ENCODE measurements around the gene MAP3K13. TPM values are rescaled to one million over a fixed set of nuclear protein-coding genes. Genes with fewer than 3 reads are reported as not detected.
A peak's percentile ranks its signal among the peaks of the same experiment; 100 is the strongest.
"Not testable (repeated sequence)": the region's sequence is repeated elsewhere in the genome, so short reads cannot be mapped to it uniquely, and the experiment has no call there.

MAP3K13 gene
- total and polyA plus RNA-seq, 11 donors, result 4.8 to 18.5 (median 11.0) TPM

GRCh38 chr3:185363662-185364203 is 797 bp downstream of the MAP3K13 start:
- Histone ChIP-seq H3K9me3 (no peaks in the 10 kb centered on the region), H3K4me1 (peaks cover 0 to 11% (median 5%) of the 10 kb centered on the region in 12 donors), H3K4me3 (peak overlapping the region; percentile 49 to 75 (median 62)), H3K27me3 (peaks cover 0 to 11% (median 0%) of the 10 kb centered on the region in 9 donors), H3K36me3 (no peaks in the 10 kb centered on the region), H3K27ac (peak overlapping the region in 7 of 12 donors; percentile 35 to 77 (median 62))
- no peak for TF ChIP-seq CTCF (IDR thresholded peaks at IDR 0.05)
- no peak for TF ChIP-seq POLR2A (IDR thresholded peaks at IDR 0.05)
- ATAC-seq, result peak; percentile 29 to 58 (median 40)
- no peak for DNase-seq
- 2 to 6% (median 5%) methylated on average over 8 of the region's 8 CpGs for WGBS, 4 donors
- intact Hi-C loops (cut with DNase I), result loop anchor here in 3 of 10 donors (5.0 to 10.0 kb wide), 3 partner anchors 131 to 219 kb away; partner anchors contain the start of genes LIPH (in 1 of the 3) and TMEM41A (in 1 of the 3)

- TF ChIP-seq CTCF (IDR thresholded peaks at IDR 0.05), result no peak
- no peak for TF ChIP-seq POLR2A (IDR thresholded peaks at IDR 0.05)
- intact Hi-C loops (cut with DNase I), result loop anchor here in 2 of 10 donors (10.0 kb wide), 2 partner anchors 129 to 189 kb away; partner anchors contain the start of genes LIPH (in 1 of the 2) and TMEM41A (in 1 of the 2)
- 80 to 89% (median 87%) methylated on average over 3 of the region's 3 CpGs for WGBS, 4 donors
Observed at GRCh38 chr3:185365291-185366073, 2.5 kb downstream of the MAP3K13 start.

GRCh38 chr3:185366074-185366335 is 3.1 kb downstream of the MAP3K13 start:
- TF ChIP-seq POLR2A (IDR thresholded peaks at IDR 0.05) (no peak), CTCF (IDR thresholded peaks at IDR 0.05) (no peak)
- Histone ChIP-seq H3K36me3 (no peaks in the 10 kb centered on the region), H3K27me3 (peaks cover 0 to 11% (median 0%) of the 10 kb centered on the region in 9 donors), H3K27ac (no peak overlapping the region), H3K9me3 (no peaks in the 10 kb centered on the region), H3K4me3 (no peak overlapping the region), H3K4me1 (peaks cover 0 to 11% (median 5%) of the 10 kb centered on the region in 12 donors)
- WGBS, 4 donors, result 68 to 74% (median 73%) methylated on average over 1 of the region's 1 CpG
- intact Hi-C loops (cut with DNase I), result loop anchor here in 2 of 10 donors (10.0 kb wide), 2 partner anchors 129 to 189 kb away; partner anchors contain the start of genes LIPH (in 1 of the 2) and TMEM41A (in 1 of the 2)
- DNase-seq (no peak), ATAC-seq (no peak)

More at GRCh38 chr3:185365291-185366073, 2.5 kb downstream of the MAP3K13 start:
- peaks cover 0 to 11% (median 5%) of the 10 kb centered on the region in 12 donors for H3K4me1 ChIP-seq
- H3K27me3 ChIP-seq, result peaks cover 0 to 11% (median 0%) of the 10 kb centered on the region in 9 donors
- no peak for ATAC-seq
- no peak overlapping the region for H3K27ac ChIP-seq
- H3K9me3 ChIP-seq, result no peaks in the 10 kb centered on the region
- H3K4me3 ChIP-seq, result no peak overlapping the region
- DNase-seq, result no peak
- no peaks in the 10 kb centered on the region for H3K36me3 ChIP-seq

- no peaks in the 10 kb centered on the region for H3K36me3 ChIP-seq
- peaks cover 0 to 11% (median 0%) of the 10 kb centered on the region in 9 donors for H3K27me3 ChIP-seq
- no peak for TF ChIP-seq CTCF (IDR thresholded peaks at IDR 0.05)
- no peaks in the 10 kb centered on the region for H3K9me3 ChIP-seq
- H3K4me1 ChIP-seq, result peaks cover 0 to 11% (median 5%) of the 10 kb centered on the region in 12 donors
- ATAC-seq, result no peak
- H3K4me3 ChIP-seq, result no peak overlapping the region
- intact Hi-C loops (cut with DNase I), result loop anchor here in 2 of 10 donors (10.0 kb wide), 2 partner anchors 128 to 188 kb away; partner anchors contain the start of genes LIPH (in 1 of the 2) and TMEM41A (in 1 of the 2)
- no peak for DNase-seq
- no peak overlapping the region for H3K27ac ChIP-seq
Observed at GRCh38 chr3:185366913-185367312, 4.0 kb downstream of the MAP3K13 start.

GRCh38 chr3:185370349-185370748 is 7.4 kb downstream of the MAP3K13 start:
- intact Hi-C loops (cut with DNase I); H3K36me3 ChIP-seq; ATAC-seq; H3K9me3 ChIP-seq; H3K4me3 ChIP-seq; H3K27me3 ChIP-seq; H3K4me1 ChIP-seq; DNase-seq; H3K27ac ChIP-seq: not testable (repeated sequence)
- 79 to 95% (median 84%) methylated on average over 6 of the region's 6 CpGs for WGBS, 4 donors
